NB4 (cell line): ENCODE results near the gene S100A6.
A peak's percentile ranks its signal among the peaks of the same experiment; 100 is the strongest.

Source experiments
- DNase-seq: peaks from one replicate; pipeline ENCODE4 v3.0.0; 2010; ENCODE audit warnings: low read depth
- H3K4me3 ChIP-seq: one replicate; pipeline ENCODE4 v1.5.1; 2011; ENCODE audit warnings: mild to moderate bottlenecking, low read depth, low read length, moderate library complexity
- MAX ChIP-seq: IDR thresholded peaks from 2 replicates; pipeline ENCODE4 v1.6.1; 2011; ENCODE audit warnings: low read depth, low read length
- MYC ChIP-seq: IDR thresholded peaks from 2 replicates; pipeline ENCODE4 v1.6.1; 2011; ENCODE audit warnings: low read depth, low read length
- POLR2A ChIP-seq: IDR thresholded peaks from 2 replicates; pipeline ENCODE4 v1.6.1; 2011; ENCODE audit warnings: mild to moderate bottlenecking; ENCODE audit not compliant: insufficient read length; ENCODE audit errors: extremely low read depth
- TF ChIP-seq, protein P1 (sequence below): IDR thresholded peaks from one replicate; pipeline ENCODE4 v1.5.1; 2012; ENCODE audit warnings: low read depth, low read length

The S100A6 gene

GRCh38 chr1:153503766-153504165, 32.0 kb downstream of the S100A6 start:
- no peak for DNase-seq
- no peak overlapping the region for H3K4me3 ChIP-seq
- TF ChIP-seq, protein P1, sequence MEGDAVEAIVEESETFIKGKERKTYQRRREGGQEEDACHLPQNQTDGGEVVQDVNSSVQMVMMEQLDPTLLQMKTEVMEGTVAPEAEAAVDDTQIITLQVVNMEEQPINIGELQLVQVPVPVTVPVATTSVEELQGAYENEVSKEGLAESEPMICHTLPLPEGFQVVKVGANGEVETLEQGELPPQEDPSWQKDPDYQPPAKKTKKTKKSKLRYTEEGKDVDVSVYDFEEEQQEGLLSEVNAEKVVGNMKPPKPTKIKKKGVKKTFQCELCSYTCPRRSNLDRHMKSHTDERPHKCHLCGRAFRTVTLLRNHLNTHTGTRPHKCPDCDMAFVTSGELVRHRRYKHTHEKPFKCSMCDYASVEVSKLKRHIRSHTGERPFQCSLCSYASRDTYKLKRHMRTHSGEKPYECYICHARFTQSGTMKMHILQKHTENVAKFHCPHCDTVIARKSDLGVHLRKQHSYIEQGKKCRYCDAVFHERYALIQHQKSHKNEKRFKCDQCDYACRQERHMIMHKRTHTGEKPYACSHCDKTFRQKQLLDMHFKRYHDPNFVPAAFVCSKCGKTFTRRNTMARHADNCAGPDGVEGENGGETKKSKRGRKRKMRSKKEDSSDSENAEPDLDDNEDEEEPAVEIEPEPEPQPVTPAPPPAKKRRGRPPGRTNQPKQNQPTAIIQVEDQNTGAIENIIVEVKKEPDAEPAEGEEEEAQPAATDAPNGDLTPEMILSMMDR: no peak
- TF ChIP-seq POLR2A: no peak

- TF ChIP-seq MYC: no peak
- no peak for TF ChIP-seq MAX
- no peak for TF ChIP-seq POLR2A
- TF ChIP-seq, protein P1: no peak
- no peak for DNase-seq
- H3K4me3 ChIP-seq: no peak overlapping the region
Measured at GRCh38 chr1:153498746-153499145, 37.0 kb downstream of the S100A6 start.

- DNase-seq: no peak
- H3K4me3 ChIP-seq: no peak overlapping the region
- TF ChIP-seq MYC (no peak), POLR2A (no peak), MAX (no peak)
- TF ChIP-seq, protein P1: no peak
Measured at GRCh38 chr1:153495536-153495935, 40.3 kb downstream of the S100A6 start.

GRCh38 chr1:153494976-153495535, 40.7 kb downstream of the S100A6 start:
- DNase-seq: peak; percentile 75
- TF ChIP-seq POLR2A: no peak
- no peak for TF ChIP-seq MYC
- no peak for TF ChIP-seq MAX
- TF ChIP-seq, protein P1: peak; percentile 78
- H3K4me3 ChIP-seq: no peak overlapping the region

DNA sequence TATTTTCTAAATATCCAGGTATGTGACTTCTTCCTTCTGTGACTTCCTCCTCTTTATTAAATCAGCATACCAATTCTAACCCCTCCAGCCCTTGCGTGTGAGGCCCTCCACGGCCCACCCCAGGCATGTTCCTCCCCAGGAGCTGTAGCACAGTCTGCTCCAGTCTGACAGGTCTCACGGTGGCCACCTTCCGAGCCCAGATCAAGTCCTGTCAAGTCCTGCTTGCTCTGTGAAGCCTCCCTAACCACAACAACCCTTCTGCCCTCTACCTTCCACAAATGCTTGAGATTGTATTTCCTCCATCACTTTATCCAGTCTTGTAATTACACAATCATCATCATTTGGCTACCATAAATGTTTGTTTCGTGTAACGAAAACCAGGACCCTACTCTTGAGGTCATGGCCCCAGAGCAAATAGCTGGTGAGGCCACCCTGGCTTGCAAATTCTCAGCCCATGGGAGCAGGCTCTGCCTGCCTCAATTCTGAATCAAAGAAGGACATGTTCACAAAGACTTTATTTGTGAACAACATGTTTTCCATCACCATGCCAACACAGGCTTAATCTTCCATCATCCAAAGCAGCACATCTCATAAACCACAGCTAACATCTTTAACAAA, 42.3 kb downstream of the S100A6 start:
- TF ChIP-seq, protein P1: no peak
- TF ChIP-seq POLR2A (no peak), MAX (no peak), MYC (no peak)
- no peak for DNase-seq
- H3K4me3 ChIP-seq: no peak overlapping the region
